ENCODE data around the gene IL18RAP.

IL18RAP gene

GRCh38 chr2:102421890-102422759 is 835 bp upstream of the IL18RAP start:
- no peak for DNase-seq (ENCODE audit: low spot score)

GRCh38 chr2:102423368-102423767 is 408 bp downstream of the IL18RAP start:
- no peak for DNase-seq (ENCODE audit: low spot score)

GRCh38 chr2:102424754-102425153 is 1.8 kb downstream of the IL18RAP start:
- DNase-seq (ENCODE audit: low spot score), result peak; percentile 11

- DNase-seq (ENCODE audit: low spot score), result no peak
Measured at GRCh38 chr2:102425441-102426132, 2.6 kb downstream of the IL18RAP start.

- DNase-seq (ENCODE audit: low spot score), result no peak
Measured at GRCh38 chr2:102427249-102427648, 4.3 kb downstream of the IL18RAP start.

GRCh38 chr2:102428573-102428972 is 5.6 kb downstream of the IL18RAP start:
- DNase-seq (ENCODE audit: low spot score), result no peak

GRCh38 chr2:102432386-102432785 is 9.4 kb downstream of the IL18RAP start:
- no peak for DNase-seq (ENCODE audit: low spot score)

GRCh38 chr2:102433973-102434654 is 11.2 kb downstream of the IL18RAP start:
- DNase-seq (ENCODE audit: low spot score), result no peak

DNA sequence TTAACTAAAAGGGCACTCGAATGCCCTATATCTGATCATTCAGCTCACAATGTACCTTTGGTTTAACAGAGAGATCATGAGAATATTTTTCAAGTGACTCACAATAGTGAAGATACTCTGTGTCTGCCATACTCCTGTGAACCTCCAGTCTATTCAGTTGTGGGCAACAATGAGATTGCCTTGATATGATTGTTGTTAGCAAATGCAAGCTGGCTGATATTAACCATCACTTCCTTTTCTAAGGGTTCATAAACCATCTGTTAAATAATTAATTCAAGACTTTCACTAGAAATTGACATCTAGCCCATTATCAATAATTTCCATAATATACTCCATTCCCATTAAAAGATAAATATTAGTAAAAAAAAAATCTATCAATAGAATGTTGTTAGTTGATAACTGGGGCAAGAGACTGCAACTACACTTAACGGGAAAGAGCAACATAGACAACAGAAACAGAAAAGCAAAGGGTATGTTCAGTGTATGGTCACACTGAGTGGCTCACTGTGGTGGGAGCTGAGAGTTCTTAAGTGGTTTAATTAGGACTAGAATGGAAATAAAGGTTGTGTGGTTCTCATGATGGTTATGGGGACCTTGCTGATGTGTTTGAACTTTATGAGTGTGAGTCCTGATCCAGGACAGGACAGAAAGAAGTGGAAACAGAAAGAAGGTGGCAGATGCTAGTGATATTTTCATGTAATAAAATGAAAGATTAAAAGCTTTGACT is 11.9 kb downstream of the IL18RAP start:
- DNase-seq (ENCODE audit: low spot score), result no peak

- no peak for DNase-seq (ENCODE audit: low spot score)
Measured at GRCh38 chr2:102435741-102436140, 12.8 kb downstream of the IL18RAP start.

GRCh38 chr2:102436323-102436722 is 13.4 kb downstream of the IL18RAP start:
- peak; percentile 21 for DNase-seq (ENCODE audit: low spot score)

DNA sequence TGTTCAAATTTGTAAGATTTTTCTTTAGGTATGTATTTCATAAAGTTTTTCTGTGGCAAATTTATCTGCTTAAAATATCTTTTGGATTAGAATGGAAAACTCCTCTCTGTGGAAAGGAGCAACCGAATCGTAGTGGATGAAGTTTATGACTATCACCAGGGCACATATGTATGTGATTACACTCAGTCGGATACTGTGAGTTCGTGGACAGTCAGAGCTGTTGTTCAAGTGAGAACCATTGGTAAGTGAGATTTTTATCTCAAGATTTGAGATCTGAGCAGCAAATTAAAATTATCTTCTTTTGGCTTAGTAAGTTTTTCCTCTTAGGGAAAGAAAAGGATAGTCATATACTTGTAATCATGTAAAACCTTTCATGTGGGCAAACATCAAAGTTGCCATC is 14.2 kb downstream of the IL18RAP start:
- DNase-seq (ENCODE audit: low spot score), result no peak

DNA sequence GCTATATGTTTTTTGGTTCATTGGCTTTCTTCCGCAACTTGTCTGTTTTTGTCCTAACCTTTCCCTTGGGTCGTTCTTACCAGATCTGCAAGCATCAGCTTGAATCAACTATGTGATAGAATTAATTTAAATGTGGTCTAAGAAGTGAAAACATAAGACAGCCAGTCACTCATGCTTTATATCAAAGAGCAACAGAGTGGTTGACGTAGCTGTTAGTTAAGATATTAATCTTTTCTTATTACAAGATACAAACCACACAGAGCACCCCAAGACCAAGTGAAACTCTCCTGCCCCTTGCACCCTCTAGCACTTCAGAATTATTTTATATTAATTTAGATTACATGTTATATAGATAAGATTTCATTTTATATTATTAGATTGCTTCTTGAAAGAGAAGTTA is 15.2 kb downstream of the IL18RAP start:
- no peak for DNase-seq (ENCODE audit: low spot score)

DNA sequence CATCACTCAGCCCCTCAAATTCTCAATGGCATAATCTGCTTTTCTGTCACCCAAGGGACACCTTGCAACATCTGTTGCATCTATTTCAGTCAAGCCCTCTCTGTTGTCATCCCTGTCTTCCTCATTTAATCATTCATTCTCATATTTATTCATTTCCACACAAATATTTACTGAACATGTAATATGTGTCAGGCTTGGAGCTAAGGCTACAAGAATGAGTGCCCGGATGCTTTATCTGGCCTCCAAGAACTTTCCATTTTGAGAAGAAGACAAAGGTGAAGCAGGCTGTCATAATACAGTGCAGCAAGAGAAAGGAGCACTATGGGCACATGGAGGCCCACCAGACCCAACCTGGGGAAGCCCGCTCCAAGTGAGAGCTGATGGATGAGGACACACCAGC is 15.6 kb downstream of the IL18RAP start:
- DNase-seq (ENCODE audit: low spot score), result no peak

DNA sequence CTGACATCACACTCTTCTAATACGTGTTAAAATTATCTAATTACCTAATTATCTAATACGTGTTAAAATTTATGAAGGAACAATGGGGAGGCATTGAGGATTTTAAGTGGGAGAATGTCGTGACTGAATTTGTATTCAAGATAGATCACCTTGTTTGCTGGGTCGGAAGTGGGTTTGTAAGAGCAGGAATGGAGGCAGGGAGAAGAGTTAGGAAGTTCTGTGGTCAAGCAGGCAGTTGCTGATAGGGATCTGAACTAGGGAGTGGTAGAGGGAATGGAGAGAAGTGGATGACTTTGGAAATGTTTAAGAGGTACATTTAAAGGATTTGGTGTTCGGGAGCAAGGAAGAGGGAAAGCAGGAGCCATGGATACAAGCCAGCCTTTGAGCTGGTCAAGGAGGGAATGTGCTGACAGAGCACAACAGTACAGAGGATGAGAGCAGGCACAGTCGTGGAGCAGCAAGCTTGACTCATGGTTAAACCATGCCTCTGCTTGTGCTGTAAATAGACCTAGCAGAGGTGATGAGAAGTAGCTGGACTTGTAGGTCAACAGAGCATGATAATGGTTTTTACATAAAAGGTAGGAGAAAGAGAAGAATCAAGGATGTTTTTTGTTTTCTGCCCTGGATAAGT is 16.2 kb downstream of the IL18RAP start:
- no peak for DNase-seq (ENCODE audit: low spot score)

- DNase-seq (ENCODE audit: low spot score), result peak; percentile 43
Measured at GRCh38 chr2:102442967-102443828, 20.2 kb downstream of the IL18RAP start.

DNA sequence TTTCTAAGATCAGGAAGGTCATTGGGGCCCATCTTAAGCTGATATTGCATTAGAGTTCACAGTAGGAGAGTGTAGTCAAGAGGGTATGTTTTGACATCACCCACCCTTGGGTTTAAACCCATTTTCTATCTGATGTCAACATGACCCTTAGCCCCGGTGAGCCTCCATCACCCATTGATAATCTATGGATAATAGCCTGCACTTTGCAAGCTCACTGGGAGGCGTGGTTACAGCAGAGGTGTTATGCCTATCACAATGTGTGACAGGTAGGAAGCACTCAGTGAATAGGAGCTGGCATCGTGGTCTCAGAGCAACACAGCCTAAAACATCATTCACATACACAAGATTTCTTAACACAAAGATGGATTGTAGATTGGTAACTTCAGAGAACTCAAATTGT is 21.3 kb downstream of the IL18RAP start:
- no peak for DNase-seq (ENCODE audit: low spot score)

DNA sequence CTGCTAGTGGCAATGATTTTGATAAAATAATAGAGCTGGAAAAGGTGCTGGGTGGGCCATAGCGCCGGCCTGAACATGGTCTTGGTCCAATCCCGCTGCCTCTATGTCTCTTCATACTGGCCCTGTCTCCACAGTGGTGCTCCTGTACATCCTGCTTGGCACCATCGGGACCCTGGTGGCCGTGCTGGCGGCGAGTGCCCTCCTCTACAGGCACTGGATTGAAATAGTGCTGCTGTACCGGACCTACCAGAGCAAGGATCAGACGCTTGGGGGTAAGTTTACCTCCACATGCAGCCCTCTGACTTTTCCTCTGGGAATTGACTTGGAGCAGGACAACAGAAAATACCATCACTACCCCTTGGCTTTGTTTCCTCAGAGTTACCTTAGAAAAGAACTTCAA is 24.0 kb downstream of the IL18RAP start:
- DNase-seq (ENCODE audit: low spot score), result no peak

GRCh38 chr2:102449370-102449974 is 26.5 kb downstream of the IL18RAP start:
- DNase-seq (ENCODE audit: low spot score), result peak; percentile 53

- DNase-seq (ENCODE audit: low spot score), result no peak
Measured at GRCh38 chr2:102451968-102452367, 29.0 kb downstream of the IL18RAP start.

Measured in pons (tissue), 1 donor.